Common myeloid progenitor, CD34-positive (primary cell): ENCODE results near the gene SPATA31C1.

Experiments used
- CTCF ChIA-PET: fragments of 350-600 bp; sonication (Branson Sonifier 250); formaldehyde crosslinking; loops from one replicate; lab custom pipeline; 2021; ENCODE audit warnings: antibody characterized with exemption; lab: Charles Lee
- POLR2A ChIA-PET: fragments of 350-600 bp; sonication (Branson Sonifier 250); formaldehyde crosslinking; loops from one replicate; lab custom pipeline; 2021; ENCODE audit warnings: antibody characterized with exemption; lab: Charles Lee
- DNase-seq, 3 donors: peaks; one replicate each; pipeline versions ENCODE4 v3.0.0 to v3.0.0-alpha.2; 2013
- H3K27ac ChIP-seq, 2 experiments: 1 replicate in 1 of 2; 2 replicates in 1 of 2; pipeline ENCODE4 v1.7.0; 2013; ENCODE audit warnings: inconsistent platforms in 2 of 2, low read length in 2 of 2, mild to moderate bottlenecking in 2 of 2, low read depth in 1 of 2, moderate library complexity in 1 of 2; ENCODE audit not compliant: severe bottlenecking in 2 of 2, insufficient read depth in 1 of 2, poor library complexity in 1 of 2
- H3K27me3 ChIP-seq, 5 experiments: replicated peaks in 2 of 5; 1 replicate in 3 of 5; 2 replicates in 2 of 5; pipeline versions ENCODE4 v1.6.1 to v1.7.0; 2013; ENCODE audit warnings: low read length in 4 of 5, mild to moderate bottlenecking in 2 of 5, moderate library complexity in 2 of 5, inconsistent platforms in 1 of 5; ENCODE audit not compliant: insufficient read depth in 5 of 5, control insufficient read depth in 4 of 5
- H3K36me3 ChIP-seq, 4 experiments: 1 replicate in 2 of 4; 2 replicates in 2 of 4; pipeline versions ENCODE4 v1.6.1 to v1.7.0; 2013; ENCODE audit warnings: low read length in 3 of 4, control low read depth in 1 of 4, mild to moderate bottlenecking in 1 of 4; ENCODE audit not compliant: control insufficient read depth in 4 of 4, insufficient read depth in 4 of 4
- H3K4me1 ChIP-seq, 4 experiments: 1 replicate in 3 of 4; 2 replicates in 1 of 4; pipeline versions ENCODE4 v1.6.1 to v1.7.1; 2013; ENCODE audit warnings: low read length in 3 of 4, mild to moderate bottlenecking in 3 of 4, control low read depth in 1 of 4, inconsistent platforms in 1 of 4, moderate library complexity in 1 of 4; ENCODE audit not compliant: control insufficient read depth in 4 of 4, insufficient read depth in 4 of 4; ENCODE audit errors: control extremely low read depth in 1 of 4
- H3K4me3 ChIP-seq, 7 experiments: 1 replicate in 4 of 7; 2 replicates in 3 of 7; pipeline versions ENCODE4 v1.5.1 to v1.7.0; 2013; ENCODE audit warnings: mild to moderate bottlenecking in 7 of 7, low read length in 6 of 7, moderate library complexity in 6 of 7, inconsistent platforms in 2 of 7, low read depth in 2 of 7, control low read depth in 1 of 7; ENCODE audit not compliant: insufficient read depth in 4 of 7, control insufficient read depth in 1 of 7; ENCODE audit errors: extremely low read depth in 1 of 7
- H3K9me3 ChIP-seq, 5 experiments: 1 replicate in 4 of 5; 2 replicates in 1 of 5; pipeline versions ENCODE4 v1.6.1 to v1.7.1; 2013; ENCODE audit warnings: low read length in 4 of 5, mild to moderate bottlenecking in 2 of 5, inconsistent platforms in 1 of 5, low read depth in 1 of 5, moderate library complexity in 1 of 5; ENCODE audit not compliant: control insufficient read depth in 4 of 5, insufficient read depth in 2 of 5; ENCODE audit errors: control extremely low read depth in 1 of 5
- WGBS: methylation state at CpG from one replicate; pipeline ENCODE4 v1.1.5; 2013; ENCODE audit not compliant: insufficient coverage; 5-methylcytosine and 5-hydroxymethylcytosine counted together

Gene SPATA31C1

DNA sequence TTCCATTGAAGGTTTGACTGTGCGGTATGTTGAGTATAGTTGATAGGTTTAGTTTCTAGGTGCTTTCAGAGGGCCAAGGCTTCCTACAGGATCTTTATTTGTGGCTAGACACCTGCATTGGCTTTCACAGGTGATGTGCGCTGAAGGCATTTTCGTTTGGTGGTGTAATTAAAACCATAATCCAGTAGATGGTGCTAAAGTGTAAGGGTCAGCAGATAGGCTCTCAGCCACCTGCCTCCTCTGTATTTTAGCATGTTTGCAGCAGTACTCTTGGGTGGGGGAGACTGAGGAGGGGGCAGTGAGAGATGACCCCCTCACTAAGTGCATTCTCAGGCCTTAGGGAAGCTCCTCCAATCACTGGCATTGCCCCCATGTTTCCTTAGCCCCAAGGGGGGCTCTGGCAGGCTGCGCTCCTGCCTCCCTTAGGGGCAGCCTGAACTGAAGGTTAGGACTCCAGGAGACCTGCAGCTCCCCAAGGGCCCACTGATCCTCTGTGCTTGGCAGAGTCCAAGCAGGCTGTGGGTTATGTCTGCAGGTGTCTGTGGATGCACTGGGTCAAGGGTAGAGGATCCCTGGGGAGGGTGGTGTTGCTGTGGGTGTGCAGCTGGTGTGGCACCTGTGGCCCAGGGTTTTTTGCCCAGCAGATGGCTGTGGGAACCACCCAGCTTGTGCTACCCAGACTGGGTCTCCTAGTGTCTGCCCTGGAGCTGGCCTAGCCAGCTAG lies 33.2 kb downstream of the SPATA31C1 start:
- H3K36me3 ChIP-seq, result no peaks in the 10 kb centered on the region
- 68% methylated on average over 4 of the region's 4 CpGs for WGBS
- POLR2A ChIA-PET, result no interaction called here
- no peak overlapping the region for H3K4me3 ChIP-seq
- CTCF ChIA-PET, result interaction anchor here (1.3 to 4.1 kb wide), 7 partner anchors 9 to 1059 kb away, joined by 3 to 18 read pairs (median 6); no protein-coding TSS in a partner anchor
- peak; percentile 26 to 61 (median 59) for DNase-seq
- peaks cover 0 to 15% (median 3%) of the 10 kb centered on the region in 5 experiments for H3K27me3 ChIP-seq
- no peaks in the 10 kb centered on the region for H3K4me1 ChIP-seq
- H3K9me3 ChIP-seq, result peaks cover 0 to 12% (median 3%) of the 10 kb centered on the region in 5 experiments
- no peak overlapping the region for H3K27ac ChIP-seq

GRCh38 chr9:87954230-87954629 lies 36.5 kb downstream of the SPATA31C1 start:
- 94% methylated on average over 2 of the region's 3 CpGs for WGBS

GRCh38 chr9:87957839-87958238 lies 40.1 kb downstream of the SPATA31C1 start:
- ChIA-PET POLR2A (no interaction called here), CTCF (no interaction called here)
- Histone ChIP-seq H3K36me3 (no peaks in the 10 kb centered on the region), H3K9me3 (peaks cover 0 to 6% (median 0%) of the 10 kb centered on the region in 5 experiments), H3K27ac (no peak overlapping the region), H3K4me3 (no peak overlapping the region), H3K27me3 (peaks cover 3 to 15% (median 9%) of the 10 kb centered on the region in 5 experiments), H3K4me1 (no peaks in the 10 kb centered on the region)
- WGBS, result 40% methylated on average over 4 of the region's 7 CpGs
- DNase-seq, result peak in 2 of 3 donors; percentile 22 to 40

More at GRCh38 chr9:87954230-87954629, 36.5 kb downstream of the SPATA31C1 start:
- no peak for DNase-seq
- Histone ChIP-seq H3K4me1 (no peaks in the 10 kb centered on the region), H3K4me3 (no peak overlapping the region), H3K36me3 (no peaks in the 10 kb centered on the region), H3K9me3 (peaks cover 0 to 12% (median 3%) of the 10 kb centered on the region in 5 experiments), H3K27ac (no peak overlapping the region), H3K27me3 (peaks cover 0 to 9% (median 6%) of the 10 kb centered on the region in 5 experiments)
- ChIA-PET POLR2A (no interaction called here), CTCF (no interaction called here)

GRCh38 chr9:87958591-87958990 lies 40.8 kb downstream of the SPATA31C1 start:
- CTCF ChIA-PET, result interaction anchor here (3.1 kb wide), 1 partner anchor 7 kb away, joined by 14 read pairs; no protein-coding TSS in a partner anchor
- 100% methylated on average over 1 of the region's 1 CpG for WGBS
- POLR2A ChIA-PET, result no interaction called here

DNA sequence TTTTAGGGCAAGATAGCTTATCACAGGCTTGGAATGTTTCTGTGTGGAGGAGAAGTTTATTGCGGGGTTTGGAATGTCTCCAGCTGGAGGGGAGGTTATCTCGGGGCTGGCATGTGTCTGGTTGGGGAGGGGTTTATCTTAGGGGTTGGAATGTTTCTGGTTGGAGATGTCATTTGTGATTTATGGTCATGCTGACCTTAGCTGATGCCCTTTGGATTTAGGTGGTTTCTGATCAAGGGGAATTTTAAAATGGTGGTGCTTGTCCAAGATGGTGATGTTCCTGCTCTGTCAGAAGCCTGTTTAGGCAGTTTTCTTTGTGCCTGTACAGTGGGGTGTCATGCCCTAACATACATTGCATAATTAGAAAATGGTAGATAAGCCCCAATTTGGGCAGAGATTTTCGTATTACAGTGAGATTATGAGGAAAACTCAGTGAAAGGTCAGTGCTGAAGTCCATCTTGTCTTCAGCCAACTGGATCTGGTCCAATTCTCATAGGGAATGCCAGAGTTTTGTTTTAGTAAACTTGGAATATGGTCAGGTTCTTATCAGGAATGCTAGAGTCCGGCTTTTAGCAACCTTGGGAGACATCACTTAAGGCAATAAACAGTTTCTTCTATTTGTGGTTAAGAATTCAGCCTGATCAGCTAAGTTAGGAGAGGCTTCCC lies 42.3 kb downstream of the SPATA31C1 start:
- Histone ChIP-seq H3K27me3 (peaks cover 3 to 13% (median 9%) of the 10 kb centered on the region in 5 experiments), H3K9me3 (peaks cover 0 to 6% (median 0%) of the 10 kb centered on the region in 5 experiments), H3K36me3 (no peaks in the 10 kb centered on the region), H3K4me1 (no peaks in the 10 kb centered on the region), H3K4me3 (no peak overlapping the region), H3K27ac (no peak overlapping the region)
- no peak for DNase-seq
- WGBS, result 97% methylated on average over 3 of the region's 4 CpGs
- ChIA-PET CTCF (interaction anchor here (3.1 kb wide), 1 partner anchor 9 kb away, joined by 14 read pairs; no protein-coding TSS in a partner anchor), POLR2A (no interaction called here)

More at GRCh38 chr9:87958591-87958990, 40.8 kb downstream of the SPATA31C1 start:
- Histone ChIP-seq H3K36me3 (no peaks in the 10 kb centered on the region), H3K27me3 (peaks cover 3 to 15% (median 9%) of the 10 kb centered on the region in 5 experiments), H3K4me1 (no peaks in the 10 kb centered on the region), H3K4me3 (no peak overlapping the region), H3K27ac (no peak overlapping the region), H3K9me3 (peaks cover 0 to 6% (median 0%) of the 10 kb centered on the region in 5 experiments)
- no peak for DNase-seq

DNA sequence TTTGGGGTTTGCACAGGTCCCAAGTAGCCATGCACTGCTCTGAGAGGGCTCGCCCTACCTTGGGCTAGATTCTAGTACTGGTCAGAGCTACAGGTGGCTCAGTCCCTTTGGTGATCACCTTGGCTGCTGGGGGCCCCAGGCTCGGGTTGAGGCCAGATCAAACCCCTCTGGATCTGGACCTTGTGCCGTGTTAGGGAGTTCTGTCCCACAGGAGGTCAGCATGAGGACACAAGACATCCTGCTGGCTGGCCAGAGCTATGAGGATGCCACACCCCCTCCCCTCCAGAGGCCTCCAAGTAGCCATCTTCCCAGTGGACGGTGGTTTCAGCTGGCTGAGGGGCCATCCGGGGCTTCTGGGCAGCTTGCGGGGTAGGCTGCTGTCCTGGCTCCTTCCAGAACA lies 46.0 kb downstream of the SPATA31C1 start:
- Histone ChIP-seq H3K4me3 (no peak overlapping the region), H3K27ac (no peak overlapping the region), H3K9me3 (peaks cover 0 to 6% (median 0%) of the 10 kb centered on the region in 5 experiments), H3K4me1 (no peaks in the 10 kb centered on the region), H3K36me3 (peaks cover 0 to 10% (median 2%) of the 10 kb centered on the region in 4 experiments), H3K27me3 (peaks cover 0 to 6% (median 3%) of the 10 kb centered on the region in 5 experiments)
- 95% methylated on average over 6 of the region's 6 CpGs for WGBS
- ChIA-PET CTCF (interaction anchor here (1.0 to 1.7 kb wide), 2 partner anchors 13 to 15 kb away, joined by 3 to 6 read pairs; no protein-coding TSS in a partner anchor), POLR2A (no interaction called here)
- no peak for DNase-seq
